Activated naive CD8-positive, alpha-beta T cell treated with anti-CD3 and anti-CD28 coated beads for 36 hours (primary cell): ENCODE data around the gene NEURL1B. TPM values are rescaled to one million over a fixed set of nuclear protein-coding genes. Genes with fewer than 3 reads are reported as not detected.

Experiments used
- DNase-seq: peaks from one replicate; pipeline ENCODE4 v3.0.0; 2021
- H3K27ac Mint-ChIP-seq: one replicate; pipeline ENCODE4 v1.8.0; 2022; ENCODE audit warnings: mild to moderate bottlenecking, moderate library complexity, mixed read lengths
- H3K27me3 Mint-ChIP-seq: one replicate; pipeline ENCODE4 v1.8.0; 2022; ENCODE audit warnings: mild to moderate bottlenecking, mixed read lengths
- H3K36me3 Mint-ChIP-seq: one replicate; pipeline ENCODE4 v1.8.0; 2021; ENCODE audit warnings: mild to moderate bottlenecking, mixed read lengths
- H3K4me1 Mint-ChIP-seq: one replicate; pipeline ENCODE4 v1.8.0; 2021; ENCODE audit warnings: mixed read lengths
- H3K4me3 Mint-ChIP-seq: one replicate; pipeline ENCODE4 v1.8.0; 2022; ENCODE audit warnings: mild to moderate bottlenecking, moderate library complexity, mixed read lengths
- H3K9me3 Mint-ChIP-seq: one replicate; pipeline ENCODE4 v1.8.0; 2022; ENCODE audit warnings: mixed read lengths
- total RNA-seq, 2 experiments: library from RNA; stranded (reverse); gene quantifications; one replicate each; pipeline ENCODE4 v1.2.3, GENCODE V29; 2021

The NEURL1B gene
- total RNA-seq, 2 experiments from 2014 or later: 0.10 TPM

DNA sequence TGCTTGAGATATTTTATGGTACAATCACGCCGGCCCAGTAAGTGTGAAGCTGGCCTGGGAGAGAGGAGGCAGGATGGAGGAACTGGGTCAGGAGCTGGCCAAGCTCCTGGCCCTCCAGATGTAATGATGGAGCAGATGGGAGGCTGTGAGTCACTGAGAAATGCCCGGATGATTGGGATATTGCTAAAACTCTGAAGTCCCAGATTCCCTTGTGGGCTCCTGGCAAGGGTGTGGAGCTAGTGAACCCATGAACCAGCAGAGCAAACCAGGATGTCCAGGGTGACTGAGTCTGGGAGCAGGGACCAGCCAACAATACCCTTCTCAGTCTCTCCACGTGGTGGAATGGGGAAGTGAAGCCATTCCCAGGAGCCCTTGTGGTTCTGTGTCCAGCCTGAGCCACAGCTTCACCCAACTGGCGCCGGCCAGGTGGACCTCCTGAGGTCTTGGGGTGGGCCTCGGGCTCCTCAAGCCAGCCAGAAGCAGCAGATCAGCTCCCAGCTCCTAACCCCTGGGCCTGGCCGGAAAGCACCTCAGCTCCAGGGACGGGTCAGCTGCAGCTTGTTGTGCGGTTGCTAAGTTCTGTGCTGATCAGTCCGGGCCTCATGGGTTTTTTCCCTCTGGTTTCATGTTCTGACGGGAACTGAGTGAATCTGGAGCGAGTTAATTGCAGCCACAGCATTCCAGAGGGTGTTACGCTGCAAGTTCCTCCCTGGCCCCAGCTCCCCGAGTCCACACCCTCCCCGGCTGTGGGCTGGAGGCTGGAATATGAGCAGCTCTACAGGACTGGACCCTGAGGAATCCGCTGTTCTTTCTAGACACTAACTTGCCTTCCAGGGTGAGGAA lies 92.3 kb downstream of the NEURL1B start:
- Mint-ChIP-seq H3K4me1 (no peaks in the 10 kb centered on the region), H3K27ac (no peak overlapping the region), H3K27me3 (no peaks in the 10 kb centered on the region), H3K36me3 (no peaks in the 10 kb centered on the region), H3K9me3 (no peaks in the 10 kb centered on the region), H3K4me3 (no peak overlapping the region)
- no peak for DNase-seq

DNA sequence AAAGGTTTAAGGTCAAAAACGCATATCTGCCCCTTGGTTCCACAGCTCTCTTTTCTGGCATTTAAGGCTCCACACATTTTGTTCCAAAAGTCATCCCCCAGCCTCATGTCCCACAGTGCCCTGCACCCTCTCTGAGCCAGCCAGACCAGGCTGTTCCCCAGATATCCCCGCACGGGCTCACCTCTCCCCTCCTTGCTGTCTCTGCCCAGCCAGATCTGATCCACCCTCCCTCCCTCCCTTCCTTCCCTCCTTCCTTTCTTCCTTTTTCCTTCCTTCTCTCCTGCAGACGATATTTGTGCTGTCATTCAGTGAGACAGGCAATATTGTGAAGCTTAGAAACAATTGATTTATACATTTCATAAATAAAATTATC lies 92.9 kb downstream of the NEURL1B start:
- Mint-ChIP-seq H3K4me1 (no peaks in the 10 kb centered on the region), H3K4me3 (no peak overlapping the region), H3K36me3 (no peaks in the 10 kb centered on the region), H3K27ac (no peak overlapping the region), H3K9me3 (no peaks in the 10 kb centered on the region), H3K27me3 (no peaks in the 10 kb centered on the region)
- DNase-seq: no peak

DNA sequence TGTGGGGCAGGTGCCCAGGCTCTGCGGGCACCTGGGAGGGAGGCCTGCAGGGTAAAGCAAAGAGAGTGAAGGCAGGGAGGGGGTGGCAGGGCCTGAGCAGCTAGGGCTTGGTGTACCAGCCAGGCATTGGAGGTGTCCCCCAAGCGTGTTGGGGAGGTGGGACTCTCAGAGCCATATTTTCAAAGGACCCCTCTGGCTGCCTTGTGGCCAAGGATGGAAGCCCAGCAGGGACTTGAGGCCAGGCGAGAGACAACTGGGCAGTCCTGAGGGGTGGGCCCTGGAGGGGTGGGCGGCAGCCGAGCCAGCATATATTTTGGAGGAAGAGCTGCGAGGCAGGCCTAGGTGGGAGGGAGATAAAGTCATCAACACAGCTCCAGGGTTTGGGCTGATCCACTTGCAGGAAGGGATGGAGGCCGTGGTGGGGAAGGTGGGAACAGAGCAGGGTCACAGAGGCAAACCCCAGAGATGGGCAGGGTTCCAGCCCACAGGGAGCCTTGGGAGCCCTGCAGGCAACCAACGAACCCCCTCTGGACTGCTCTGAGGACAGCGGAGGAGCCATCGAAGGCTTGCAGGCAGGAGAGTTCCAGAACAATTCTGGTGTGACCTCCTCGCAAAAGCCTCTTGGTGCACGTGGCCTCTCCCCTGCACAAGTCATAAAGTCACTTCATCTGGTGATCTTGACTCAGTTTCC lies 94.2 kb downstream of the NEURL1B start:
- Mint-ChIP-seq H3K27me3 (no peaks in the 10 kb centered on the region), H3K4me1 (no peaks in the 10 kb centered on the region), H3K36me3 (no peaks in the 10 kb centered on the region), H3K9me3 (no peaks in the 10 kb centered on the region), H3K4me3 (no peak overlapping the region), H3K27ac (no peak overlapping the region)
- DNase-seq: no peak

DNA sequence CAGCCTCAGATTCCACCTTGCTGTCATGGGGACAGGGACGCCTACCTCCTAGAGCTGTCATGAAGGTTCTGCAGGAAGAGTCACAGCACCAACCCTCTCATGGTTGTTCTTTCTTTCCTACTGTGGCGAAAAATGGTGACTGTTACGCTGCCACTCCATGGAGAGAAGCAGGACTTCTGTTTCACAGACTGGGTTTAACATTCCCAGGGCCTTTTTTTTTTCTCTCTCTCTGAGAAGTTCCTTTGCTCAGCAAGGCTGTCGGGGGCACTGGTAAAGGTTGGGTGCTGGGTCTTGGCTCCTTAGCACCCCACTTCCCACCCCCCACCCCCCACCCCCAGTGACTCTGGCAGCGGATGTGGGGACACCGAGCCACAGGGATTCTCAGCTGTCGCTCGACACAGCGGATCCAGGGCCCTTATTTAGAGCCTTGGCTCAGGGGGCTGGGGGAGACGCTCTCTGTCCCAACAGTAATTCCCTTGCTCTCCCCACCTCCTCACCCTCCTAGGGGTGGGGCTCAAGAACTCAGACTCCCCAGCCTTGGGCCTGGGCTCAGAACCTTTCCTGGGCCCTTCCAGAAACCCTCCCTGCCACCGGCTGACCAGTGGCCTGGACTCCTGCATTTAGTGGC lies 95.6 kb downstream of the NEURL1B start:
- DNase-seq: no peak
- no peak overlapping the region for H3K4me3 Mint-ChIP-seq

DNA sequence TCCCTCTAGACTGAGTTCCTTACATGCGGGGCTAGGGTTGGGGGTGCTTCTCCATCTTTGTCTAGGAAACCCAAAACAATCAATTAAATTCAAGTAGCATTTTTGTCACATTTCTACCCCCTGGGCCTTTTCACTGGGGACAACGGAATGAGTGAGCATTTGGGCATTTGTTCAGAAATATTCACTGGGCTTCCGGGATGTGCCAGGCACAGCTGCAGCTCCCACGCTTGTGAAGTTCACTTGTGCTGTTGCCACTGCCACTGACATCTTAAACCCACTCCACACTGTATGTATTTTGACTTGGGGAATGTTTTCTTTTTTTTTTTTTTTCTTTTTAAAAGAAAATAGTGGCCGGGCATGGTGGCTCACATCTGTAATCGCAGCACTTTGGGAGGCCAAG lies 98.3 kb downstream of the NEURL1B start:
- no peak for DNase-seq
- no peaks in the 10 kb centered on the region for H3K9me3 Mint-ChIP-seq
- H3K4me1 Mint-ChIP-seq: no peaks in the 10 kb centered on the region
- no peak overlapping the region for H3K4me3 Mint-ChIP-seq
- no peak overlapping the region for H3K27ac Mint-ChIP-seq
- no peaks in the 10 kb centered on the region for H3K36me3 Mint-ChIP-seq
- H3K27me3 Mint-ChIP-seq: no peaks in the 10 kb centered on the region

More for the DNA sequence above, 95.6 kb downstream of the NEURL1B start:
- no peaks in the 10 kb centered on the region for H3K4me1 Mint-ChIP-seq
- no peaks in the 10 kb centered on the region for H3K27me3 Mint-ChIP-seq
- H3K27ac Mint-ChIP-seq: no peak overlapping the region
- no peaks in the 10 kb centered on the region for H3K9me3 Mint-ChIP-seq
- H3K36me3 Mint-ChIP-seq: no peaks in the 10 kb centered on the region

DNA sequence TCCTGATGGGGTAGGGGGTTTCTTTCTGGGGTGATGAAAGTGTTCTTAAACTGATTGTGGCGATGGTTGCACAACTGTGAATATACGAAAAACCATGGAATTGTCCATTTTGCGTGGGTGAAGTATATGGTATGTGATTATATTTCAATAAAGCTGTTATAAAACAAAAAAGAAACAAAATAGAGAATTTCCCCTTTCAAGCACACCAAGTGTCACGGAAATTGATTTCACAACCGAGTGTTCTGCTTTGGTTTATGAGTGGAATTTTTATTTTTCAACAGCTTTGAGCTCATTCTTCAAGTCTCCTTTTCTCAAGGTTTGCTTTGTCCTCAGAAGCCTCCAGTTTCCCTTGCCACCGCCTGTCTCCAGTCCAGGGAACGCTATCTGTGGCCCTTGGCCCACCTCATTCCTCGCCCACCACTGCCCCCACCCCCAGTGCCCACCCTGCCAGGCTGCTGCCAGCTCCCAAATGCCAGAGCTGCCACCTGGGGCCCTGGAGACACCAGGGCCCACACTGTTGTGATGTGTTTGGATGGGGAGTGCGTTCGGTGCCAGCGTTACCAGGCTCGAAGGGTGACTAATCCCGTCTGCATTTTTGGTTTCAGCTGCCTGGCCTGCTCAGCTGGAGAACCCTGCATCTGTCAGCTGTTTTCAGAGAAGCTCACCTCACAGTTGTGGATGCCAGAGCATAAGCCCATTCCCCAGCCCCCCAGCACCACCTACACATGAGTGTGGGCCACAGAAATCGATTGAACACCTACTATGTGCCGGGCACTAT lies 99.6 kb downstream of the NEURL1B start:
- H3K27ac Mint-ChIP-seq: no peak overlapping the region
- DNase-seq: no peak
- no peak overlapping the region for H3K4me3 Mint-ChIP-seq
- peaks cover 4% of the 10 kb centered on the region for H3K27me3 Mint-ChIP-seq
- peaks cover 1% of the 10 kb centered on the region for H3K4me1 Mint-ChIP-seq
- no peaks in the 10 kb centered on the region for H3K9me3 Mint-ChIP-seq
- H3K36me3 Mint-ChIP-seq: no peaks in the 10 kb centered on the region

Other genes starting within 250 kb of the NEURL1B start
- gene SH3PXD2B, start 186.7 kb upstream of the NEURL1B start, total RNA-seq: under 1 TPM; 0.80 to 0.84 TPM
- 1 to 10 TPM; 8.7 to 8.9 TPM for gene DUSP1, start 129.9 kb downstream of the NEURL1B start, total RNA-seq
- 10 to 100 TPM; 45.9 to 46.9 TPM for gene ERGIC1, start 193.0 kb downstream of the NEURL1B start, total RNA-seq